HG03342 (cell line): ENCODE measurements around the gene IZUMO4.
"Not testable (repeated sequence)": the region's sequence is repeated elsewhere in the genome, so short reads cannot be mapped to it uniquely, and the experiment has no call there.

ENCODE experiments used
- ATAC-seq: cut with Tn5 transposase; IDR thresholded peaks from one replicate; pipeline ENCODE4 v1.9.1; 2021; ENCODE audit warnings: mild to moderate bottlenecking, moderate library complexity; ENCODE audit not compliant: unreplicated experiment

The IZUMO4 gene

DNA sequence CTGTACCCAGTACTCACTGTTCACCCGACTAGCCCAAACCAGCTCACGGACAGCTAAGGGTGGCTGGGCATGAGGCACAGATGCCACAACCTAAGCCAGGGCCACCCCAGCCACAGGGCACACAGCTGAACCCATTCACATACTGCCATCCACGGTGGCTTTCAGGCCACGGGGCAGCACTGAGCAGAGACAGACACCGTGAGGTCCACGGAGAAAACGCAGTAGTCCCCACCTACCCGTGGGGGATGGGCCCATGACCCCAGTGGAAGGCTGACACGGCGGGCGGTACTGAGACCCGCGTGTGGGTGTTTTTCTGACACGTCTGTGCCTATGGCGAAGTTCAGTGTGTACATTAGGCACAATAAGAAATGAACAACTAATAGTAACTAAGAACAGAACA is 25.5 kb downstream of the IZUMO4 start:
- no peak for ATAC-seq

DNA sequence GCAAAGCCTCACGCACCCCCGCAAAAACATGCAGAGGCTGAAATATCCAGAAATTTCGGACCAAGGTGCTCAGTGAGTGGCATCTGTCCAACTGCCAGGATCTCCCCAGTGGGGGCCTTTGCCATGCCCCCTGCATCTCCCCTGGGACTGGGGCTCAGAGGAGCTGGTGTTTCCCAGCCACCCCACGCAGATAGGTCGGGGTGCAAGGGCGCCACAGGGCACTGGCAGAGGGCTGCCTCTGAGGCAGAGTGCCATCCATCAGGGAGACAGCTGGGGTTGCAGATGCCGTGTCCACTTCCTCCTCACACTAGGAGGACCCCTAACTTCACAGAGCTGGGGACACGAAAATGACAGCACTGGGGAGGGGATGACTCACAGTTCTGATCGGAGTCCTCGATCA is 26.3 kb downstream of the IZUMO4 start:
- ATAC-seq: no peak

- no peak for ATAC-seq
Measured at GRCh38 chr19:2123682-2124387, 27.1 kb downstream of the IZUMO4 start.

DNA sequence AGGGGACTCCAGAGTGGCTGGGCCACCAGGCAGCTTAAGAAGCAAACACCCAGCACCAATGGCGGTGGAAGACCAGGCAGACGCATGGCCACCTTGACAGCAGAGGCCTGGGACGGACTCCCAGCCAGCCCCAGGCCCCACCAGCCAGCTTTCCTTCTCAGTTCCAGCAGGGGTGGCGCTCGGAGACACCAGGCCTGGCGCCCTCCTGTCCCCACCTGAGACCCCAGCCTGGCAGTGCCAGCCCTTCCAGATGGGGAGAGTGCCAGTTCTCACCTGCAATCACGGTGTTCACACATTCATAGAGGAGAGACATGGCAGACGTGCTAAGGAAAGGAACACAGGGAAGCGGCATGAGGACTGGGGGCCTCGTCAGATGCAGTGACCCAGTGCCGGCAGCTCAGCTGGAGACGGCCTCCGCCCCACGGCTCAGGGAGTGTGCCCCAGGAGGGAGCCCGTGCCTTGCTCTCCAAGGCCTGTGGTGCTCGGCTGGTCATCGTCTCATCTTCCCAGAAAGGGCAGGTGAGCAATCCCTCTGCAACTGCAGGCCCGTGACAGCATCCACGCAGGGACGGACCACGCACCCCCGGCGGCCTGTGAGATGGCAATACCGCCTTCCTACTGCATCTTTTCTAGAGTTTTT is 30.3 kb downstream of the IZUMO4 start:
- ATAC-seq: no peak

GRCh38 chr19:2127758-2128157 is 31.0 kb downstream of the IZUMO4 start:
- ATAC-seq: no peak

DNA sequence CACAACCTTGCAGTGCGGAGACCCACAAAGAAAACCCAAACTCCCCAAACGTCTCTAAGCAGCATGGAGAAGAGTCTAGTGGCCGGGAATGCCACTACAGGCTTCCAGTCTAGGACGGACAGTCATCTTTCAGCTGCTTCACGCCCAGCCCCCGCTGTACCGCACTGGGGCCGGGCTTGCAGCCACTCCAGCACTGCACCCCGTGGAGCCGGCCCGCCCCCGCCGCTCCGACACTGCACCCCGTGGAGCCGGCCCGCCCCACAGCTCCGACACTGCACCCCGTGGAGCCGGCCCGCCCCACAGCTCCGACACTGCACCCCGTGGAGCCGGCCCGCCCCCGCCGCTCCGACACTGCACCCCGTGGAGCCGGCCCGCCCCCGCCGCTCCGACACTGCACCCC is 31.5 kb downstream of the IZUMO4 start:
- ATAC-seq: not testable (repeated sequence)

GRCh38 chr19:2129022-2129421 is 32.3 kb downstream of the IZUMO4 start:
- no peak for ATAC-seq

- no peak for ATAC-seq
Measured at GRCh38 chr19:2129486-2129885, 32.8 kb downstream of the IZUMO4 start.

DNA sequence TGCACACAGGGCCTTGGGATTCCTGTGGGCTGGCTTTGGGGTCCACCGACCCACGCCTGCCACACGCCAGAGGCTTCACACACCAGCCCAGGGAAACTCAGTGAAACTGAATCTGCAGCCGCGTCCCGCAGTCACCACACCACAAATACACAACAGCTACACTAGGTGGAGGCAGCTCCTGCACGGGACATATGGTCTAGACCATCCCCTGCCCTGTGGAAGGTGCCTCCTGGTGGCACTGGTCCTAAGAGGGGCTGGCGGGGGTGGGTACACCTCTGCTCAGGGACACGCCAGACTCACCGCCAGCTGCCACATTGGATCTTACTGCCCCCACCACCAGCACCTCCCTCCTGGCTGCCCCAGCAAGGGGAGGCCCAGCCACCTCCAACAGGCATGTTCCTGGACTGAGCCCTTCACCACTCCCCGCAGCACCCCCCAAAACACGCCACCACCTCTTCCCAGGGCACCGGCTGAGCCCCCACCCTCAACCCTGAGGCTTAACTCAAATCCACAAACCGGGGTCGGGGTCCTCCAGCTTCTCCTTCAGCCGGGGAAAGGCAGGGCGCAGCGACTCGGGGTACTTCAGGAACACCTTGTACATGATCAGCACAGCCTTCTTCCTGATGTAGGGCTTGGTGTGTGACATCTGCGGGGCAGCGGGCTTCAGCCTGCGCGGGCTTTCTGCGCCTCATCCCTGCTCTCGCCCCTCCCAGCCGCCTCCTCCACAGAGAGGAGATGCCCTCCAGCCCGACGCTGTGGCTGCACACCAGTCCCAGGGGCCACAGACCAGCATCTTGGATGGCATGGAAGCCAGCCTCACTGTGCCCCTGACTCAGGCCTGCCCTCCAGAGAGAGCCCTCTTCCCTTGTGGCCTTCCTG is 33.4 kb downstream of the IZUMO4 start:
- no peak for ATAC-seq

DNA sequence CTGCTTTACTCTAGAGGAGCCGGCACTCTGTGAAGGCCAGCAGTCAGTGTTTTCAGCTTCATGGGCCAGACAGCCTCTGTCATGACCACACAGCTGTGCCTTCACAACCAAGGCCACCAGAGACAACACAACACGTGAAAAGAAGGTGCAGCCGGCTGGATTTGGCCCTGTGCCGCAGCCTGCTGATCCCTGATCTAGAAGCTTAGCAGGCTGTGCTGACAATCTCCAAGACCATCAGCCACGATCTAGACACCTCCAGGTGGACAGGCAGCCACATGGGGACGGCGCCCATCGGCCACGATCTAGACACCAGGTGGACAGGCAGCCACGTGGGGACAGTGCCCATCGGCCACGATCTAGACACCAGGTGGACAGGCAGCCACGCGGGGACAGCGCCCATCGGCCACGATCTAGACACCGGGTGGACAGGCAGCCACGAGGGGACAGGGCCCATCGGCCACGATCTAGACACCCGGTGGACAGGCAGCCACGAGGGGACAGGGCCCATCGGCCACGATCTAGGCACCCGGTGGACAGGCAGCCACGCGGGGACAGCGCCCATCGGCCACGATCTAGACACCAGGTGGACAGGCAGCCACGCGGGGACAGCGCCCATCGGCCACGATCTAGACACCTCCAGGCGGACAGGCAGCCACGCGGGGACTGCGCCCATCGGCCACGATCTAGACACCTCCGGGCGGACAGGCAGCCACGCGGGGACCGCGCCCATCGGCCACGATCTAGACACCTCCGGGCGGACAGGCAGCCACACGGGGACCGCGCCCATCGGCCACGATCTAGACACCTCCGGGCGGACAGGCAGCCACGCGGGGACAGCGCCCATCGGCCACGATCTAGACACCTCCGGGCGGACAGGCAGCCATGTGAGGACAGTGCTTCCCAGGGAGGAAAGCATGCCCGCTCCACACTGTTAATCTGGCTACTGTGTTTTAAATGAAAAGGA is 34.6 kb downstream of the IZUMO4 start:
- ATAC-seq: not testable (repeated sequence)

GRCh38 chr19:2132191-2132590 is 35.5 kb downstream of the IZUMO4 start:
- no peak for ATAC-seq

DNA sequence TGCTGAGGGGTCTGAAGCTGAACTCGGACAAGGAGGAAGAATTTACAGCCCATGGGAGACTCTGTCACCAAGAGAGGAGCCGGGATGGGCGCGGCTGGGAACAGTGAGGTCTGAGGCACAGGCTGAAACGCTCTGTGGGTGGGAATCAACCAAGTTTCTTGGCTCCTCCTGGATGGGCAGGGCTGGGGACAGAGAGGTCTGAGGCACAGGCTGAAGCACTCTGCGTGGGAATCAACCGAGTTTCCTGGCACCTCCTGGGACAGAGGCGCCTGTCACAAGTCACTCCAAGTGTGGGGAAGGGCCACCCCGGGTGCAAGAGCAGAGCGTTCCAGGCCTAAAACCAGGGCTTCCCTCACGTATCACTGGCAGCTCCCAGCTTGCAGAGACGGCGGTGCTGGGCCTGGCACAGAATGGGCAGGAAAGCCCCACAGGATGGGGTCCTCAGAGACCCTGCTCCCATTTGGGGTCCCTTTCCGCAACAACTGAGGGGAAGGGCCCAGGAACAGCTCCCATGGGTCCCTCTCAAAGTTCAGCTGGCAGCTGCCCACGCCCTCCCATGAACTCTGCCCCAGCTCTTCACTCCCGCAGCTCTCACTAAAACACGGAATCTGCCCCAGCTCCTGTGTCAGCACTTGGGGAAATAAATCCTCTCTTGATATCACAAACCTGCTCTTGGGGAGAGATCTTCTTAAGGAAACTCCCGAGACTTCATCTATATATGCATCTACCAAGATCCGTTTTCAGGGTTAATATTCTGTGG is 36.2 kb downstream of the IZUMO4 start:
- ATAC-seq: no peak

GRCh38 chr19:2135474-2136402 is 39.0 kb downstream of the IZUMO4 start:
- no peak for ATAC-seq

GRCh38 chr19:2136796-2137195 is 40.1 kb downstream of the IZUMO4 start:
- ATAC-seq: no peak

DNA sequence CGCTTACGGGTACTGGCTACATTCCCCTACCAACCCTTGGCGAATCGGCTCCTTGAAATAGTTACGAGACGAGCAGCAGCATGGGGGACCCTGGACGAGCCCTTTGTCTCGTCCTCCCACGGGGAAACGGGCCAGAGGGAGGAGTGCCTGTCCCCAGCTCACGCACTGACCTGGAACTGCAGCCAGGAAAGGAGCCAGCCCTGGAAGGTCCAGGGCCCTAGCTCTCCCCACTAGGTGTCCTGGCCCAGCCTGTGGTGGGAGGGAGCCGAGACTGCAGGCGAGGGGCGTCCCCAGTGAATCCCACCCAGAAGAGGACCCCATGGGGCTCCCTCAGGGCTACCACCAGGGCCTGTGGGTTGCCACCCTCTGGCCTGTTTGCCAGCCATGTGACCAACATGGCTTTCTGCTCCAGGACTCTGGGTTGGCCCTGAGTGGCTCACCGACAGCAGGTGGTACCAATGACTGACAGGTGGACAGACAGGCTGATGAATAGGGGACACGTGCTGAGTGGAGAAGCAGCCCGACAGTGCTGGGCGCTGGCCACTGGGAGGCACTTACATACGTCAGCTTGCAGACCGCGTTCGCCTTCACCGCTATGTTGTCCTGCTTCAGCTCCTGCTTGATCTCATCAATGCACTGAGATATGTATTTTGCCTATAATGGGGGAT is 41.5 kb downstream of the IZUMO4 start:
- no peak for ATAC-seq

GRCh38 chr19:2139385-2140137 is 42.8 kb downstream of the IZUMO4 start:
- no peak for ATAC-seq

DNA sequence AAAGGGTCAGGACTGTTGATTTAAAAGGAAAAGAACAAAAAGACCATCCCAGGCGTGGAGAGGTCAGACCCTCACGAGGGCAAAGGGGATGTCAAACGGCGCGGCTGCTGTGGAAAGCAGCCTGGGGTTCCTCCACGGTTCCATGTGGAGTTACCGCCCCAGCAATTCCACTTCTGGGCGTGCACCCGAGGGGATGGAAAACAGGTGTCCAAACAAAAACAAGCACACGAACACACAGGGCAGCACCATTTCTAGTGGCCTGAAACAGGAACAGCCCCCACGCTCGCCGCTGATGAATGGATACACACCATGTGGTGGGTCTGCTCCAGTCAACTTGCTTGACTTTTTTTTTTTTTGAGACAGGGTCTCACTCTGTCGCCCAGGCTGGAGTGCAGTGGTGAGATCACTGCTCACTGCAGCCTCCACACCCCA is 43.4 kb downstream of the IZUMO4 start:
- no peak for ATAC-seq
